Stimulated activated CD8-positive, alpha-beta memory T cell treated with anti-CD3 and anti-CD28 coated beads, Interleukin-12 subunit alpha, Interleukin-12 subunit beta, amount 100 ng/mL, for 24 hours (primary cell): ENCODE data around the gene SPATA16.
"Not testable (repeated sequence)": the region's sequence is repeated elsewhere in the genome, so short reads cannot be mapped to it uniquely, and the experiment has no call there.

Experiments
- DNase-seq: peaks from one replicate; pipeline ENCODE4 v3.0.0-alpha.2; 2020; ENCODE audit errors: extremely low read depth

Gene SPATA16

GRCh38 chr3:172946061-172946460 lies 195.0 kb downstream of the SPATA16 start:
- DNase-seq: no peak

GRCh38 chr3:172939651-172940293 lies 201.3 kb downstream of the SPATA16 start:
- DNase-seq: no peak

GRCh38 chr3:172938788-172939187 lies 202.2 kb downstream of the SPATA16 start:
- no peak for DNase-seq

- DNase-seq: no peak
Measured at GRCh38 chr3:172931746-172932285, 209.2 kb downstream of the SPATA16 start.

GRCh38 chr3:172929451-172929850 lies 211.6 kb downstream of the SPATA16 start:
- DNase-seq: no peak

- DNase-seq: no peak
Measured at GRCh38 chr3:172924546-172924945, 216.5 kb downstream of the SPATA16 start.

- DNase-seq: no peak
Measured at GRCh38 chr3:172919297-172919683, 221.7 kb downstream of the SPATA16 start.

- DNase-seq: no peak
Measured at GRCh38 chr3:172918568-172919296, 222.3 kb downstream of the SPATA16 start.

GRCh38 chr3:172918165-172918564 lies 222.9 kb downstream of the SPATA16 start:
- DNase-seq: no peak

- no peak for DNase-seq
Measured at GRCh38 chr3:172915911-172916514, 225.0 kb downstream of the SPATA16 start.

GRCh38 chr3:172914854-172915253 lies 226.2 kb downstream of the SPATA16 start:
- no peak for DNase-seq

GRCh38 chr3:172913911-172914655 lies 227.0 kb downstream of the SPATA16 start:
- no peak for DNase-seq

- DNase-seq: no peak
Measured at GRCh38 chr3:172911142-172911541, 229.9 kb downstream of the SPATA16 start.

- no peak for DNase-seq
Measured at GRCh38 chr3:172908771-172909270, 232.2 kb downstream of the SPATA16 start.

- DNase-seq: no peak
Measured at GRCh38 chr3:172905451-172905850, 235.6 kb downstream of the SPATA16 start.

- no peak for DNase-seq
Measured at GRCh38 chr3:172904711-172905373, 236.2 kb downstream of the SPATA16 start.

- DNase-seq: no peak
Measured at GRCh38 chr3:172903642-172904320, 237.3 kb downstream of the SPATA16 start.

GRCh38 chr3:172892158-172892557 lies 248.9 kb downstream of the SPATA16 start:
- DNase-seq: no peak

GRCh38 chr3:172885704-172886103 lies 255.3 kb downstream of the SPATA16 start:
- DNase-seq: no peak

GRCh38 chr3:172882563-172882962 lies 258.5 kb downstream of the SPATA16 start:
- DNase-seq: no peak

- DNase-seq: not testable (repeated sequence)
Measured at GRCh38 chr3:172879381-172879780, 261.7 kb downstream of the SPATA16 start.
